ENCODE results near the gene FHAD1.

Gene FHAD1

GRCh38 chr1:15218287-15219279 is 28.4 kb upstream of the FHAD1 start:
- no peak overlapping the region for H3K4me3 ChIP-seq (ENCODE audit: low read length)
- WGBS (ENCODE audit: insufficient coverage, insufficient read length): no CpG with 5 or more reads among the region's 6 CpGs
- no peak for DNase-seq (ENCODE audit: low read depth, low spot score)
- no peaks in the 10 kb centered on the region for H3K9me3 ChIP-seq (ENCODE audit: control insufficient read depth, insufficient read depth, low read length)
- H3K27me3 ChIP-seq (ENCODE audit: control insufficient read depth, insufficient read depth, low read length): no peaks in the 10 kb centered on the region
- no peaks in the 10 kb centered on the region; the same call in 1 of the 2 replicates for H3K36me3 ChIP-seq (ENCODE audit: control insufficient read depth, insufficient read depth, low read length)
- no peaks in the 10 kb centered on the region for H3K4me1 ChIP-seq (ENCODE audit: control insufficient read depth, insufficient read depth, low read length)
- no peak overlapping the region for H3K27ac ChIP-seq (ENCODE audit: low read length)

DNA sequence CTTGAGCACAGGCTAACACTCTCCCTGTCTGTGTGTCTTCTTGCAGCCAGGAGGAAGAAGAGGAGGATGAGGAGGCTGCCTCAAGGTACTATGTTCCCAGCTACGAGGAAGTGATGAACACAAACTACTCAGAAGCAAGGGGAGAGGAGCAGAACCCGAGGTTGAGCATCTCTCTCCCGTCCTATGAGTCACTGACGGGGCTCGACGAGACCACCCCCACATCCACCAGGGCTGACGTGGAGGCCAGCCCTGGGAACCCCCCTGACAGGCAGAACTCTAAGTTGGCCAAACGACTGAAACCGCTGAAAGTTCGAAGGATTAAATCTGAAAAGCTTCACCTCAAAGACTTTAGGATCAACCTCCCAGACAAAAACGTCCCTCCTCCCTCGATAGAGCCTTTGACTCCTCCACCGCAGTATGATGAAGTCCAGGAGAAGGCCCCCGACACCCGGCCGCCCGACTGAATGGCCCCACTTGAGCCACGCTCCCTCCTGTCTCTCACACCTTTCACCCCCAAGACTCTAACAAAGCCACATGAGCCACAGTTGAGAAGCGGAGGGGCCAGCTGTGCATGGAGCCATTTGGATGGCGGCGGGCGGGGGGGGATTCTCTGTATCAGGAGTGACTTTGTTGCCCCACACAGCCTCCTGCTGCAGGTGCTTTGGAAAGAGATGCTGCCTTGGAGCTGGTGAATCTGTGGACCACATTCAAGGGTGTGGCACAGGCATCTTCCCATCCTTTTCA is 27.6 kb upstream of the FHAD1 start:
- no peak for DNase-seq (ENCODE audit: low read depth, low spot score)
- Histone ChIP-seq H3K4me1 (ENCODE audit: control insufficient read depth, insufficient read depth, low read length) (no peaks in the 10 kb centered on the region), H3K36me3 (ENCODE audit: control insufficient read depth, insufficient read depth, low read length) (no peaks in the 10 kb centered on the region; the same call in 1 of the 2 replicates), H3K9me3 (ENCODE audit: control insufficient read depth, insufficient read depth, low read length) (no peaks in the 10 kb centered on the region), H3K27ac (ENCODE audit: low read length) (no peak overlapping the region), H3K27me3 (ENCODE audit: control insufficient read depth, insufficient read depth, low read length) (no peaks in the 10 kb centered on the region), H3K4me3 (ENCODE audit: low read length) (no peak overlapping the region)
- WGBS (ENCODE audit: insufficient coverage, insufficient read length): no CpG with 5 or more reads among the region's 22 CpGs

DNA sequence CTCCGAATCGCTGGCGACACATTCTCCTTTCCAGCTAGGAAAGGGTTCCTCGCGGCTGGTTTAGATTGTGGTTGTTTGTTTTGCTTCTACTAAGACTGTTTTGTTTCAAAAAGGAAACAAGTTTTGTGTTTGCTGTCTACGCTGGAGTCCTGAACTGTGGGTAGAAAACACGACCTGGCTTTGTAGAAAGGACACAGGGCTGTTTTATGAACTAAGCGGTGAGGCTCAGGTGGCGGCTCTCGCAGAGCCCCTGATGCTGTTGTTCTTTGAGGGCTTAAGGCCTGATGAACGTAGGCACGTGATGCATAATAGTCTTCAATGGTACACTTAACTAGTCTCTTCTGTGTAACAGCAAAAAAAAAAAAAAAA is 27.0 kb upstream of the FHAD1 start:
- no peaks in the 10 kb centered on the region for H3K4me1 ChIP-seq (ENCODE audit: control insufficient read depth, insufficient read depth, low read length)
- H3K4me3 ChIP-seq (ENCODE audit: low read length): no peak overlapping the region
- no peaks in the 10 kb centered on the region; the same call in 1 of the 2 replicates for H3K36me3 ChIP-seq (ENCODE audit: control insufficient read depth, insufficient read depth, low read length)
- H3K27me3 ChIP-seq (ENCODE audit: control insufficient read depth, insufficient read depth, low read length): no peaks in the 10 kb centered on the region
- WGBS (ENCODE audit: insufficient coverage, insufficient read length): no CpG with 5 or more reads among the region's 12 CpGs
- no peak for DNase-seq (ENCODE audit: low read depth, low spot score)
- no peaks in the 10 kb centered on the region for H3K9me3 ChIP-seq (ENCODE audit: control insufficient read depth, insufficient read depth, low read length)
- no peak overlapping the region for H3K27ac ChIP-seq (ENCODE audit: low read length)

- no peak overlapping the region for H3K4me3 ChIP-seq (ENCODE audit: low read length)
- no peaks in the 10 kb centered on the region for H3K27me3 ChIP-seq (ENCODE audit: control insufficient read depth, insufficient read depth, low read length)
- no peak for DNase-seq (ENCODE audit: low read depth, low spot score)
- H3K9me3 ChIP-seq (ENCODE audit: control insufficient read depth, insufficient read depth, low read length): no peaks in the 10 kb centered on the region
- H3K36me3 ChIP-seq (ENCODE audit: control insufficient read depth, insufficient read depth, low read length): no peaks in the 10 kb centered on the region; the same call in 1 of the 2 replicates
- WGBS (ENCODE audit: insufficient coverage, insufficient read length): no CpG with 5 or more reads among the region's 7 CpGs
- H3K27ac ChIP-seq (ENCODE audit: low read length): no peak overlapping the region
- no peaks in the 10 kb centered on the region for H3K4me1 ChIP-seq (ENCODE audit: control insufficient read depth, insufficient read depth, low read length)
Observed at GRCh38 chr1:15220825-15221431, 26.1 kb upstream of the FHAD1 start.

GRCh38 chr1:15222653-15223303 is 24.2 kb upstream of the FHAD1 start:
- WGBS (ENCODE audit: insufficient coverage, insufficient read length): no CpG with 5 or more reads among the region's 4 CpGs
- no peak overlapping the region for H3K27ac ChIP-seq (ENCODE audit: low read length)
- H3K4me3 ChIP-seq (ENCODE audit: low read length): no peak overlapping the region
- no peaks in the 10 kb centered on the region for H3K9me3 ChIP-seq (ENCODE audit: control insufficient read depth, insufficient read depth, low read length)
- DNase-seq (ENCODE audit: low read depth, low spot score): no peak
- H3K27me3 ChIP-seq (ENCODE audit: control insufficient read depth, insufficient read depth, low read length): no peaks in the 10 kb centered on the region
- H3K36me3 ChIP-seq (ENCODE audit: control insufficient read depth, insufficient read depth, low read length): no peaks in the 10 kb centered on the region; the same call in 1 of the 2 replicates
- H3K4me1 ChIP-seq (ENCODE audit: control insufficient read depth, insufficient read depth, low read length): no peaks in the 10 kb centered on the region

GRCh38 chr1:15224259-15224869 is 22.7 kb upstream of the FHAD1 start:
- no peaks in the 10 kb centered on the region; the same call in 1 of the 2 replicates for H3K36me3 ChIP-seq (ENCODE audit: control insufficient read depth, insufficient read depth, low read length)
- no peaks in the 10 kb centered on the region for H3K9me3 ChIP-seq (ENCODE audit: control insufficient read depth, insufficient read depth, low read length)
- WGBS (ENCODE audit: insufficient coverage, insufficient read length): no CpG with 5 or more reads among the region's 8 CpGs
- DNase-seq (ENCODE audit: low read depth, low spot score): no peak
- no peaks in the 10 kb centered on the region for H3K4me1 ChIP-seq (ENCODE audit: control insufficient read depth, insufficient read depth, low read length)
- no peak overlapping the region for H3K4me3 ChIP-seq (ENCODE audit: low read length)
- H3K27ac ChIP-seq (ENCODE audit: low read length): no peak overlapping the region
- H3K27me3 ChIP-seq (ENCODE audit: control insufficient read depth, insufficient read depth, low read length): no peaks in the 10 kb centered on the region

- no peak overlapping the region for H3K4me3 ChIP-seq (ENCODE audit: low read length)
- H3K36me3 ChIP-seq (ENCODE audit: control insufficient read depth, insufficient read depth, low read length): no peaks in the 10 kb centered on the region
- no peak overlapping the region for H3K27ac ChIP-seq (ENCODE audit: low read length)
- WGBS (ENCODE audit: insufficient coverage, insufficient read length): no CpG with 5 or more reads among the region's 4 CpGs
- H3K4me1 ChIP-seq (ENCODE audit: control insufficient read depth, insufficient read depth, low read length): no peaks in the 10 kb centered on the region
- no peaks in the 10 kb centered on the region for H3K27me3 ChIP-seq (ENCODE audit: control insufficient read depth, insufficient read depth, low read length)
- DNase-seq (ENCODE audit: low read depth, low spot score): no peak
- no peaks in the 10 kb centered on the region for H3K9me3 ChIP-seq (ENCODE audit: control insufficient read depth, insufficient read depth, low read length)
Observed at GRCh38 chr1:15224974-15225373, 22.0 kb upstream of the FHAD1 start.

- Histone ChIP-seq H3K27ac (ENCODE audit: low read length) (no peak overlapping the region), H3K27me3 (ENCODE audit: control insufficient read depth, insufficient read depth, low read length) (no peaks in the 10 kb centered on the region), H3K9me3 (ENCODE audit: control insufficient read depth, insufficient read depth, low read length) (no peaks in the 10 kb centered on the region), H3K4me3 (ENCODE audit: low read length) (no peak overlapping the region), H3K4me1 (ENCODE audit: control insufficient read depth, insufficient read depth, low read length) (no peaks in the 10 kb centered on the region), H3K36me3 (ENCODE audit: control insufficient read depth, insufficient read depth, low read length) (no peaks in the 10 kb centered on the region)
- no CpG with 5 or more reads among the region's 4 CpGs for WGBS (ENCODE audit: insufficient coverage, insufficient read length)
- no peak for DNase-seq (ENCODE audit: low read depth, low spot score)
Observed at GRCh38 chr1:15225461-15225860, 21.6 kb upstream of the FHAD1 start.

DNA sequence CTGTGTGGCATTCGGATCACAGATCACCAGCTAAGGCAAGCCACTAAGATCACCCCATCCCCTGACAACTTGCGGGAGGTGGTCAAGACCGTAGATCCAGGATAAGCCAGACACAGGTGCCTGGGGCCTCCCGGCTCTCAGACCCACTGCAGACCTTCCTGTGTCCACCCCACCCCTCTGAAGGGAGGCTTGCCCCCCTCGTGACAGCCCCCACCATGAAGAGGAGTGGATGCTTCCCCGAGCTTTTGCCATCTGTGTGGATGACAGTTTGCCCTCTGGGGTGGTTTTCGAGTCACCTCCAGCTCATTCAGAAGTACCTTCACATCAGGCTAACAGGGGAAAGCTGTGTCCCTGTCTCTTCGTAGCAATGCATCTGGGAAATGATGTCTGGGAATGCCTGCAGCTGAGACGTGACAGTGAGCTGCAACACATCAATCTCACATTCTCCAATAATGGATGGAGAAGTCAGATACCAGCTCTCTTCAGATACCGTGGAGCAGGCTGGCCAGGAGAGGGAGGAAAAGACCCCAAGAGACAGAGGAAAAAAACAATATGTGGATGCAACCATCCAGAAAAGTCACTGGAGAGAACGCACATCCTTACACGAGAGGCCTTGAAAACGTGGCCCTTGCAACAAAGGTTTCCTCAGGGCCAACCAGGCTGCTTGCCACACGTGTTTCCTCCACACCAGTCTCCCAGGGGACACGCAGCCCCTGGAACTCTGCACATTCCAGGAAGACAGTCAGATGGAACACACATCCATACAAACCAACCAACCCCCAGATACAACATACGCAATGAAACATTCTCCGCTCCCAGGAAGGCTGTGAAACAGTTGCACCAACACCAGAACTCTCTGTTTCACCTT is 20.4 kb upstream of the FHAD1 start:
- no peak for DNase-seq (ENCODE audit: low read depth, low spot score)
- H3K27ac ChIP-seq (ENCODE audit: low read length): no peak overlapping the region
- H3K9me3 ChIP-seq (ENCODE audit: control insufficient read depth, insufficient read depth, low read length): no peaks in the 10 kb centered on the region
- WGBS (ENCODE audit: insufficient coverage, insufficient read length): no CpG with 5 or more reads among the region's 17 CpGs
- no peaks in the 10 kb centered on the region for H3K36me3 ChIP-seq (ENCODE audit: control insufficient read depth, insufficient read depth, low read length)
- no peak overlapping the region for H3K4me3 ChIP-seq (ENCODE audit: low read length)
- H3K4me1 ChIP-seq (ENCODE audit: control insufficient read depth, insufficient read depth, low read length): no peaks in the 10 kb centered on the region
- no peaks in the 10 kb centered on the region for H3K27me3 ChIP-seq (ENCODE audit: control insufficient read depth, insufficient read depth, low read length)

All from iPS DF 6.9 (cell line).